H9 (cell line): ENCODE data around the gene NSD1. TPM values are rescaled to one million over a fixed set of nuclear protein-coding genes. Genes with fewer than 3 reads are reported as not detected.

ENCODE experiments used
- DNase-seq: peaks from one replicate; pipeline ENCODE4 v3.0.0-alpha.2; 2017
- H2AFZ ChIP-seq: one replicate; pipeline ENCODE4 v1.6.1; 2013; ENCODE audit warnings: mild to moderate bottlenecking, low read length, control low read depth, moderate library complexity
- H2AK5ac ChIP-seq: 2 replicates; pipeline ENCODE4 v1.6.1; 2013; ENCODE audit warnings: low read length, control low read depth, mixed read lengths; ENCODE audit not compliant: insufficient read length
- H2BK120ac ChIP-seq: one replicate; pipeline ENCODE4 v1.6.1; 2013; ENCODE audit warnings: low read depth, mild to moderate bottlenecking, low read length, control low read depth, inconsistent platforms; ENCODE audit not compliant: poor library complexity, severe bottlenecking
- H2BK12ac ChIP-seq: 2 replicates; pipeline ENCODE4 v1.6.1; 2013; ENCODE audit warnings: low read length, control low read depth, mixed read lengths, low read depth; ENCODE audit not compliant: insufficient read length
- H2BK15ac ChIP-seq: 2 replicates; pipeline ENCODE4 v1.6.1; 2013; ENCODE audit warnings: low read depth, low read length, control low read depth
- H2BK20ac ChIP-seq: one replicate; pipeline ENCODE4 v1.6.1; 2013; ENCODE audit warnings: low read depth, mild to moderate bottlenecking, low read length, control low read depth, inconsistent platforms; ENCODE audit not compliant: poor library complexity, severe bottlenecking
- H2BK5ac ChIP-seq: 2 replicates; pipeline ENCODE4 v1.6.1; 2013; ENCODE audit warnings: low read length, control low read depth, mixed read lengths; ENCODE audit not compliant: insufficient read length
- H3K14ac ChIP-seq: 2 replicates; pipeline ENCODE4 v1.6.1; 2013; ENCODE audit warnings: low read length, control low read depth; ENCODE audit not compliant: insufficient read depth
- H3K18ac ChIP-seq: 2 replicates; pipeline ENCODE4 v1.6.1; 2013; ENCODE audit warnings: low read depth, mild to moderate bottlenecking, mixed read lengths, low read length, control low read depth; ENCODE audit not compliant: insufficient read length
- H3K23ac ChIP-seq: 2 replicates; pipeline ENCODE4 v1.6.1; 2013; ENCODE audit warnings: low read length, control low read depth, mixed read lengths, low read depth; ENCODE audit not compliant: insufficient read length
- H3K23me2 ChIP-seq: 2 replicates; pipeline ENCODE4 v1.6.1; 2013; ENCODE audit warnings: low read depth, mild to moderate bottlenecking, mixed read lengths, low read length, control low read depth; ENCODE audit not compliant: insufficient read length, poor library complexity, severe bottlenecking
- H3K27ac ChIP-seq: 2 replicates; pipeline ENCODE4 v1.5.1; 2013; ENCODE audit warnings: low read length, control low read depth, mixed read lengths, low read depth; ENCODE audit not compliant: insufficient read length
- H3K27me3 ChIP-seq: 2 replicates; pipeline ENCODE4 v1.6.1; 2013; ENCODE audit warnings: low read length, control low read depth, inconsistent platforms; ENCODE audit not compliant: insufficient read depth
- H3K4ac ChIP-seq: 2 replicates; pipeline ENCODE4 v1.6.1; 2013; ENCODE audit warnings: low read depth, mild to moderate bottlenecking, control low read depth, inconsistent platforms, low read length, moderate library complexity
- H3K4me1 ChIP-seq: 2 replicates; pipeline ENCODE4 v1.6.1; 2013; ENCODE audit warnings: low read length, control low read depth, inconsistent platforms; ENCODE audit not compliant: insufficient read depth
- H3K4me2 ChIP-seq: 2 replicates; pipeline ENCODE4 v1.6.1; 2013; ENCODE audit warnings: low read length, control low read depth, mixed read lengths; ENCODE audit not compliant: insufficient read length, insufficient read depth
- H3K56ac ChIP-seq: 2 replicates; pipeline ENCODE4 v1.6.1; 2013; ENCODE audit warnings: low read depth, mild to moderate bottlenecking, mixed read lengths, low read length, control low read depth; ENCODE audit not compliant: insufficient read length
- H3K79me1 ChIP-seq: 2 replicates; pipeline ENCODE4 v1.6.1; 2013; ENCODE audit warnings: low read depth, mild to moderate bottlenecking, moderate library complexity, low read length, control low read depth, inconsistent platforms; ENCODE audit not compliant: insufficient read depth, poor library complexity, severe bottlenecking
- H3K79me2 ChIP-seq: 2 replicates; pipeline ENCODE4 v1.6.1; 2013; ENCODE audit warnings: low read length, control low read depth, inconsistent platforms; ENCODE audit not compliant: insufficient read depth
- H3K9ac ChIP-seq: 2 replicates; pipeline ENCODE4 v1.6.1; 2013; ENCODE audit warnings: low read length, control low read depth, mixed read lengths; ENCODE audit not compliant: insufficient read length; ENCODE audit errors: extremely low read depth
- H3K9me3 ChIP-seq: one replicate; pipeline ENCODE4 v1.6.1; 2013; ENCODE audit warnings: low read depth, low read length, inconsistent platforms; ENCODE audit not compliant: control insufficient read depth
- H3T11ph ChIP-seq: one replicate; pipeline ENCODE4 v1.6.1; 2013; ENCODE audit warnings: mild to moderate bottlenecking, low read length, control low read depth, inconsistent platforms
- H4K20me1 ChIP-seq: one replicate; pipeline ENCODE4 v1.6.1; 2013; ENCODE audit not compliant: control insufficient read depth, insufficient read length, insufficient read depth
- H4K5ac ChIP-seq: 2 replicates; pipeline ENCODE4 v1.6.1; 2013; ENCODE audit warnings: low read depth, mild to moderate bottlenecking, mixed read lengths, low read length, control low read depth; ENCODE audit not compliant: insufficient read length
- H4K8ac ChIP-seq: replicated peaks from 2 replicates; pipeline ENCODE4 v1.6.1; 2013; ENCODE audit warnings: low read length, control low read depth, mixed read lengths, low read depth; ENCODE audit not compliant: insufficient read length
- H4K91ac ChIP-seq: 2 replicates; pipeline ENCODE4 v1.6.1; 2013; ENCODE audit warnings: low read depth, mild to moderate bottlenecking, moderate library complexity, mixed read lengths, low read length, control low read depth; ENCODE audit not compliant: insufficient read length
- H3K27ac Mint-ChIP-seq, 3 experiments: 2 replicates in 2 of 3; 3 replicates in 1 of 3; pipeline ENCODE4 v1.8.0; 2020 to 2021; ENCODE audit warnings: mixed read lengths in 3 of 3, mild to moderate bottlenecking in 1 of 3, moderate library complexity in 1 of 3
- H3K27me3 Mint-ChIP-seq: 2 replicates; pipeline ENCODE4 v1.8.0; 2021; ENCODE audit warnings: low read depth, mild to moderate bottlenecking, moderate library complexity, mixed read lengths
- H3K36me3 Mint-ChIP-seq, 3 experiments: 2 replicates in 2 of 3; 3 replicates in 1 of 3; pipeline ENCODE4 v1.8.0; 2020 to 2021; ENCODE audit warnings: low read depth in 3 of 3, mixed read lengths in 3 of 3; ENCODE audit not compliant: insufficient read depth in 1 of 3
- H3K4me1 Mint-ChIP-seq, 2 experiments: 2 replicates each; pipeline ENCODE4 v1.8.0; 2020; ENCODE audit warnings: mixed read lengths in 2 of 2
- H3K4me3 Mint-ChIP-seq, 2 experiments: 2 replicates in 1 of 2; 3 replicates in 1 of 2; pipeline ENCODE4 v1.8.0; 2020 to 2021; ENCODE audit warnings: mild to moderate bottlenecking in 2 of 2, mixed read lengths in 2 of 2, moderate library complexity in 1 of 2
- H3K9me3 Mint-ChIP-seq, 2 experiments: 2 replicates in 1 of 2; 3 replicates in 1 of 2; pipeline ENCODE4 v1.8.0; 2020; ENCODE audit warnings: mild to moderate bottlenecking in 2 of 2, mixed read lengths in 2 of 2, moderate library complexity in 1 of 2
- WGBS: extraction: QIAGEN DNeasy Blood & Tissue Kit; methylation state at CpG from one replicate; pipeline ENCODE4 v1.1.7; 2013; ENCODE audit warnings: missing lambda C conversion rate, low lambda C conversion rate, mixed read lengths; ENCODE audit not compliant: insufficient read length; ENCODE audit errors: extremely low coverage; 5-methylcytosine and 5-hydroxymethylcytosine counted together
- total RNA-seq: library from RNA; stranded (reverse); gene quantifications from 2 replicates; pipeline ENCODE4 v1.2.1, GENCODE V29; 2021
- TF ChIP-seq, protein P1 (sequence below): fragments of 200-600 bp; sonication (generic); conservative IDR thresholded peaks from 3 replicates; pipeline ENCODE4 v1.8.0; 2021; ENCODE audit warnings: antibody characterized with exemption, mild to moderate bottlenecking

The NSD1 gene
- total RNA-seq, 1 experiment from 2014 or later, result 213 TPM

DNA sequence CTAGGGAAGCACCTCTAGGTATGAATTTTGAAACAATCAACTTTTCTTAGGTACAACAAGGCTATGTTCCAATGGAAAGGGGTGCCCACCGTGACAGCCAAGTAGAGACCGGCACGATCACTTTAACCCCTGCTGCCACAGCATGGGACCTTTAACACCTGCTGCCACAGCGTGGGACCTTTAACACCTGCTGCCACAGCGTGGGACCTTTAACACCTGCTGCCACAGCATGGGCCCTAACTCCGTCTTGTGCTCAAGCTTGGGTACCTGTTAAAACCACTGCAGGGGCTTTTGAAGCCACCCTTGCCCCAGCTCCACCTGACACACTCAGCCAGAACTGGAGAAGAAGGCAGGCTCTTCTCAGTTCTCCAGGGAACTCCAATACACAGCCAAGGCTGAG, 196.3 kb downstream of the NSD1 start:
- no peak overlapping the region for H2AFZ ChIP-seq
- no peak overlapping the region for H2BK15ac ChIP-seq
- peaks cover 2% of the 10 kb centered on the region for H4K20me1 ChIP-seq
- no peaks in the 10 kb centered on the region for H3K9me3 ChIP-seq
- H3K56ac ChIP-seq, result no peak overlapping the region
- Mint-ChIP-seq H3K9me3 (no peaks in the 10 kb centered on the region), H3K4me3 (no peak overlapping the region), H3K36me3 (peaks cover 4 to 57% (median 53%) of the 10 kb centered on the region in 3 experiments; a peak in 6 of 7 replicates), H3K4me1 (peaks cover 23 to 30% of the 10 kb centered on the region in 2 experiments), H3K27me3 (no peaks in the 10 kb centered on the region), H3K27ac (peak overlapping the region in 1 of 3 experiments; percentile 56; a peak in 2 of 7 replicates)
- no peak for DNase-seq
- no peak overlapping the region for H2BK20ac ChIP-seq
- H3K4me2 ChIP-seq, result no peak overlapping the region
- no peaks in the 10 kb centered on the region for H3K27me3 ChIP-seq
- no peak overlapping the region for H3K14ac ChIP-seq
- H3K23ac ChIP-seq, result no peak overlapping the region
- H2AK5ac ChIP-seq, result no peak overlapping the region
- no peak overlapping the region for H3K9ac ChIP-seq
- H3K79me1 ChIP-seq, result no peaks in the 10 kb centered on the region
- no peak overlapping the region for H2BK5ac ChIP-seq
- no peaks in the 10 kb centered on the region for H3K23me2 ChIP-seq
- no peak overlapping the region for H2BK120ac ChIP-seq
- H4K91ac ChIP-seq, result no peak overlapping the region
- no CpG with 5 or more reads among the region's 6 CpGs for WGBS
- no peak overlapping the region for H3K27ac ChIP-seq
- TF ChIP-seq, protein P1, sequence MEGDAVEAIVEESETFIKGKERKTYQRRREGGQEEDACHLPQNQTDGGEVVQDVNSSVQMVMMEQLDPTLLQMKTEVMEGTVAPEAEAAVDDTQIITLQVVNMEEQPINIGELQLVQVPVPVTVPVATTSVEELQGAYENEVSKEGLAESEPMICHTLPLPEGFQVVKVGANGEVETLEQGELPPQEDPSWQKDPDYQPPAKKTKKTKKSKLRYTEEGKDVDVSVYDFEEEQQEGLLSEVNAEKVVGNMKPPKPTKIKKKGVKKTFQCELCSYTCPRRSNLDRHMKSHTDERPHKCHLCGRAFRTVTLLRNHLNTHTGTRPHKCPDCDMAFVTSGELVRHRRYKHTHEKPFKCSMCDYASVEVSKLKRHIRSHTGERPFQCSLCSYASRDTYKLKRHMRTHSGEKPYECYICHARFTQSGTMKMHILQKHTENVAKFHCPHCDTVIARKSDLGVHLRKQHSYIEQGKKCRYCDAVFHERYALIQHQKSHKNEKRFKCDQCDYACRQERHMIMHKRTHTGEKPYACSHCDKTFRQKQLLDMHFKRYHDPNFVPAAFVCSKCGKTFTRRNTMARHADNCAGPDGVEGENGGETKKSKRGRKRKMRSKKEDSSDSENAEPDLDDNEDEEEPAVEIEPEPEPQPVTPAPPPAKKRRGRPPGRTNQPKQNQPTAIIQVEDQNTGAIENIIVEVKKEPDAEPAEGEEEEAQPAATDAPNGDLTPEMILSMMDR, result no peak
- no peak overlapping the region for H3K18ac ChIP-seq
- H3K79me2 ChIP-seq, result no peaks in the 10 kb centered on the region
- H3K4ac ChIP-seq, result no peak overlapping the region
- peaks cover 9% of the 10 kb centered on the region; the same call in 1 of the 2 replicates for H3K4me1 ChIP-seq
- no peak overlapping the region for H4K8ac ChIP-seq
- no peak overlapping the region for H3T11ph ChIP-seq
- no peak overlapping the region for H4K5ac ChIP-seq
- no peak overlapping the region for H2BK12ac ChIP-seq
